HepG2 (cell line): ENCODE measurements around the gene EVC. TPM values are rescaled to one million over a fixed set of nuclear protein-coding genes. Genes with fewer than 3 reads are reported as not detected.

Experiments
- ATAC-seq: fragments of 200-7000 bp; cut with Tn5 transposase; 3 replicates; pipeline ENCODE4 v1.9.1; 2020; ENCODE audit warnings: mild to moderate bottlenecking, moderate library complexity
- BruUV-seq: library from RNA; stranded (reverse); fragments of 400-500 nt; replicated peaks from 2 replicates; lab custom pipeline; 2021; lab: Mats Ljungman, UMichigan
- CTCF ChIA-PET: fragments of 300-600 bp; formaldehyde crosslinking; extraction: SDS; loops from one replicate; lab custom pipeline; 2021; ENCODE audit warnings: low total read pairs, inconsistent platforms, low intra/inter-chr PET ratio; lab: Yijun Ruan, JAX
- POLR2A ChIA-PET: fragments of 350-600 bp; sonication (Branson Sonifier 250); formaldehyde crosslinking; loops from one replicate; lab custom pipeline; 2020; ENCODE audit warnings: antibody characterized with exemption, inconsistent platforms; lab: Yijun Ruan, JAX
- DNase-seq: peaks from one replicate; pipeline ENCODE4 v3.0.0-alpha.2; 2015; ENCODE audit warnings: low spot score
- FAIRE-seq: peaks from 3 replicates; lab custom pipeline; 2011; peaks lifted over from hg19 to GRCh38; lab: Jason Lieb, UNC
- H2AFZ ChIP-seq: one replicate; pipeline ENCODE4 v1.6.1; 2011; ENCODE audit warnings: low read length, inconsistent platforms
- H3K27ac ChIP-seq: fragments of 300-600 bp; 3 replicates; pipeline ENCODE4 v1.8.0; 2011; ENCODE audit warnings: mixed run types, mild to moderate bottlenecking, mixed read lengths, low read length, inconsistent platforms; ENCODE audit not compliant: insufficient read depth; ENCODE audit errors: extremely low read length
- H3K27me3 ChIP-seq, 2 experiments: fragments of 200-600 bp in 1 of 2; 2 replicates in 1 of 2; 3 replicates in 1 of 2; pipeline versions ENCODE4 v1.6.0 to v1.8.0; 2011; ENCODE audit warnings: low read length in 2 of 2, mild to moderate bottlenecking in 2 of 2, moderate library complexity in 2 of 2, inconsistent platforms in 1 of 2; ENCODE audit not compliant: insufficient read depth in 2 of 2, control insufficient read depth in 1 of 2
- H3K36me3 ChIP-seq, 2 experiments: fragments of 200-600 bp in 1 of 2; replicated peaks in 1 of 2; 2 replicates in 1 of 2; 3 replicates in 1 of 2; pipeline versions ENCODE4 v1.5.1 to v1.8.0; 2011; ENCODE audit warnings: low read length in 2 of 2, inconsistent platforms in 1 of 2; ENCODE audit not compliant: insufficient read depth in 2 of 2, control insufficient read depth in 1 of 2
- H3K4me1 ChIP-seq: 2 replicates; pipeline ENCODE4 v1.5.1; 2012; ENCODE audit warnings: low read length, inconsistent platforms; ENCODE audit not compliant: insufficient read depth
- H3K4me2 ChIP-seq: 2 replicates; pipeline ENCODE4 v1.6.0; 2011; ENCODE audit warnings: low read depth, low read length, inconsistent platforms
- H3K4me3 ChIP-seq, 3 experiments: fragments of 200-600 bp in 1 of 3; sonication (generic), shearing (Covaris generic) in 1 of 3; replicated peaks in 1 of 3; 2 replicates each; pipeline ENCODE4 v1.5.1; 2011 to 2016; ENCODE audit warnings: low read length in 3 of 3, inconsistent platforms in 2 of 3, low read depth in 2 of 3, mild to moderate bottlenecking in 2 of 3, control low read depth in 1 of 3, mixed read lengths in 1 of 3; ENCODE audit not compliant: insufficient read depth in 1 of 3
- H3K79me2 ChIP-seq: one replicate; pipeline ENCODE4 v1.6.1; 2011; ENCODE audit warnings: low read length, inconsistent platforms; ENCODE audit not compliant: insufficient read depth
- H3K9ac ChIP-seq: 2 replicates; pipeline ENCODE4 v1.6.0; 2011; ENCODE audit warnings: mild to moderate bottlenecking, low read depth, low read length, inconsistent platforms; ENCODE audit not compliant: insufficient read depth
- H3K9me3 ChIP-seq: 2 replicates; pipeline ENCODE4 v1.5.1; 2012; ENCODE audit warnings: mild to moderate bottlenecking, low read length
- H4K20me1 ChIP-seq: 2 replicates; pipeline ENCODE4 v1.6.0; 2011; ENCODE audit warnings: inconsistent platforms, mild to moderate bottlenecking, low read length, moderate library complexity; ENCODE audit not compliant: insufficient read depth
- NFE2 ChIP-seq: sonication (generic); formaldehyde crosslinking; IDR thresholded peaks from 2 replicates; pipeline ENCODE4 v1.4.0; 2020; ENCODE audit warnings: missing genetic modification reagents
- PRPF4 ChIP-seq: fragments of 200-400 bp; formaldehyde crosslinking; IDR thresholded peaks from 2 replicates; pipeline ENCODE4 v1.6.1; 2016; ENCODE audit warnings: low read length, low read depth; ENCODE audit not compliant: poor library complexity, severe bottlenecking
- SNRNP70 ChIP-seq: fragments of 200-400 bp; formaldehyde crosslinking; IDR thresholded peaks from 2 replicates; pipeline ENCODE4 v1.6.1; 2017; ENCODE audit warnings: mild to moderate bottlenecking, low read depth, low read length, moderate library complexity
- SRSF9 ChIP-seq: fragments of 200-400 bp; formaldehyde crosslinking; IDR thresholded peaks from 2 replicates; pipeline ENCODE4 v1.6.1; 2018; ENCODE audit warnings: borderline replicate concordance, mild to moderate bottlenecking, low read depth, low read length; ENCODE audit not compliant: insufficient read depth, poor library complexity, severe bottlenecking
- ZFP37 ChIP-seq: sonication (generic); formaldehyde crosslinking; IDR thresholded peaks from 2 replicates; pipeline ENCODE4 v1.4.0; 2020; ENCODE audit warnings: missing genetic modification reagents, borderline replicate concordance
- ZFP62 ChIP-seq: sonication (generic); formaldehyde crosslinking; IDR thresholded peaks from 2 replicates; pipeline ENCODE4 v1.4.0; 2020; ENCODE audit warnings: missing genetic modification reagents
- ZFX ChIP-seq: sonication (generic); formaldehyde crosslinking; IDR thresholded peaks from 2 replicates; pipeline ENCODE4 v1.4.0; 2020; ENCODE audit warnings: mild to moderate bottlenecking, low read depth, missing genetic modification reagents, moderate library complexity
- ZNF432 ChIP-seq: sonication (generic); formaldehyde crosslinking; IDR thresholded peaks from 2 replicates; pipeline ENCODE4 v1.5.0; 2020; ENCODE audit warnings: missing genetic modification reagents, mild to moderate bottlenecking, borderline replicate concordance
- ZNF496 ChIP-seq: sonication (generic); formaldehyde crosslinking; IDR thresholded peaks from 2 replicates; pipeline ENCODE4 v1.8.1; 2023; ENCODE audit warnings: mild to moderate bottlenecking, moderate library complexity, missing genetic modification reagents; ENCODE audit not compliant: insufficient replicate concordance
- ZNF598 ChIP-seq: sonication (generic); formaldehyde crosslinking; IDR thresholded peaks from 2 replicates; pipeline ENCODE4 v1.5.1; 2020; ENCODE audit warnings: mild to moderate bottlenecking, missing genetic modification reagents, borderline replicate concordance
- ZNF614 ChIP-seq: IDR thresholded peaks from 2 replicates; pipeline ENCODE4 v1.6.1; 2018; ENCODE audit warnings: missing biosample characterization, missing genetic modification reagents, inconsistent platforms, borderline replicate concordance
- ZNF878 ChIP-seq: sonication (generic); formaldehyde crosslinking; IDR thresholded peaks from 2 replicates; pipeline ENCODE4 v1.8.1; 2023; ENCODE audit warnings: mild to moderate bottlenecking, missing genetic modification reagents, moderate library complexity
- WGBS: methylation state at CpG from one replicate; pipeline ENCODE4 v1.1.6; 2017; ENCODE audit warnings: low lambda C conversion rate; 5-methylcytosine and 5-hydroxymethylcytosine counted together
- in situ Hi-C: cut with HindIII; loops from 2 replicates; pipeline ENCODE4 v1.10.0; 2017; ENCODE audit warnings: low pct_unique_long_range_greater_than_20kb; ENCODE audit not compliant: extremely low pct_ligation_motif_present
- intact Hi-C: fragments of 100-400 bp; cut with micrococcal nuclease; formaldehyde crosslinking; loops from one replicate; pipeline ENCODE4 v1.10.0; 2022; ENCODE audit not compliant: unreplicated experiment
- polyA plus RNA-seq, 8 experiments: library from polyadenylated mRNA; depleted of rRNA in 3 of 8; stranded (reverse) in 7 of 8; unstranded in 1 of 8; fragments of >200 nt; fragmentation: Illumina TruSeq in 4 of 8; extraction: Trizol in 4 of 8; gene quantifications; 2 replicates each; pipeline versions ENCODE4 v1.2.1 to v1.2.3, GENCODE V29; 2011 to 2016; ENCODE audit warnings: low read depth in 4 of 8, missing spikeins in 1 of 8, mixed read lengths in 1 of 8; ENCODE audit not compliant: insufficient read depth in 1 of 8
- total RNA-seq, 5 experiments: library from RNA; depleted of rRNA; stranded (reverse); fragments of >200 nt; fragmentation: Illumina TruSeq; extraction: Trizol; gene quantifications; 2 replicates each; pipeline ENCODE4 v1.2.3, GENCODE V29; 2016; ENCODE audit warnings: low read depth in 1 of 5
- TF ChIP-seq, protein P1 (sequence below): sonication (generic); formaldehyde crosslinking; IDR thresholded peaks from 2 replicates; pipeline ENCODE4 v1.4.0; 2020; ENCODE audit warnings: missing genetic modification reagents
- TF ChIP-seq, protein P2 (sequence below): IDR thresholded peaks from 2 replicates; pipeline ENCODE4 v1.6.1; 2016; ENCODE audit warnings: mild to moderate bottlenecking, missing biosample characterization, missing genetic modification reagents
- TF ChIP-seq, protein P3 (sequence below): sonication (generic); formaldehyde crosslinking; IDR thresholded peaks from 2 replicates; pipeline ENCODE4 v1.4.0; 2020; ENCODE audit warnings: missing genetic modification reagents, mild to moderate bottlenecking, borderline replicate concordance
- TF ChIP-seq, protein P4 (sequence below): sonication (generic); formaldehyde crosslinking; IDR thresholded peaks from 2 replicates; pipeline ENCODE4 v1.5.0; 2020; ENCODE audit warnings: mild to moderate bottlenecking, low read depth, missing genetic modification reagents, borderline replicate concordance
- TF ChIP-seq, protein P5 (sequence below): sonication (generic); formaldehyde crosslinking; IDR thresholded peaks from 2 replicates; pipeline ENCODE4 v1.4.0; 2020; ENCODE audit warnings: mild to moderate bottlenecking, missing genetic modification reagents

The EVC gene
- total and polyA plus RNA-seq, 2 of the 13 experiments (the other 11 are each of a cell fraction or from before 2014, with no cell fraction given): 3.1 to 4.9 TPM

DNA sequence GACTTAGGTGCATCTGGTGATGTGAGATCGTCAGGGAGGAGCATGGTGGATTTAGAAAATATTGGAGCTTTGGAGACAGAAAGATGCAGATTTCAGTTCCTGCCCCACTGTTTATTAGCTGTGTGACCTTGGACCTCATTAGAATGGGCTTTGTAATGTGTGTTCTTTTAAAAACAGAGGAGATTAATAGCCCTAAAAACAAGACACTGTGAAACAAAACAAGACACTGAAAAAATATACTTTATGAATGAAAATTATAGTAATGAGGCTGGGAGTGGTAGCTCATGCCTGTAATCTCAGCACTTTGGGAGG lies 79.5 kb downstream of the EVC start (continued):
- TF ChIP-seq, protein P1, sequence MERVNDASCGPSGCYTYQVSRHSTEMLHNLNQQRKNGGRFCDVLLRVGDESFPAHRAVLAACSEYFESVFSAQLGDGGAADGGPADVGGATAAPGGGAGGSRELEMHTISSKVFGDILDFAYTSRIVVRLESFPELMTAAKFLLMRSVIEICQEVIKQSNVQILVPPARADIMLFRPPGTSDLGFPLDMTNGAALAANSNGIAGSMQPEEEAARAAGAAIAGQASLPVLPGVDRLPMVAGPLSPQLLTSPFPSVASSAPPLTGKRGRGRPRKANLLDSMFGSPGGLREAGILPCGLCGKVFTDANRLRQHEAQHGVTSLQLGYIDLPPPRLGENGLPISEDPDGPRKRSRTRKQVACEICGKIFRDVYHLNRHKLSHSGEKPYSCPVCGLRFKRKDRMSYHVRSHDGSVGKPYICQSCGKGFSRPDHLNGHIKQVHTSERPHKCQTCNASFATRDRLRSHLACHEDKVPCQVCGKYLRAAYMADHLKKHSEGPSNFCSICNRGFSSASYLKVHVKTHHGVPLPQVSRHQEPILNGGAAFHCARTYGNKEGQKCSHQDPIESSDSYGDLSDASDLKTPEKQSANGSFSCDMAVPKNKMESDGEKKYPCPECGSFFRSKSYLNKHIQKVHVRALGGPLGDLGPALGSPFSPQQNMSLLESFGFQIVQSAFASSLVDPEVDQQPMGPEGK: no peak
- TF ChIP-seq SRSF9: no peak
- TF ChIP-seq, all 625 proteins: peak for 0

DNA sequence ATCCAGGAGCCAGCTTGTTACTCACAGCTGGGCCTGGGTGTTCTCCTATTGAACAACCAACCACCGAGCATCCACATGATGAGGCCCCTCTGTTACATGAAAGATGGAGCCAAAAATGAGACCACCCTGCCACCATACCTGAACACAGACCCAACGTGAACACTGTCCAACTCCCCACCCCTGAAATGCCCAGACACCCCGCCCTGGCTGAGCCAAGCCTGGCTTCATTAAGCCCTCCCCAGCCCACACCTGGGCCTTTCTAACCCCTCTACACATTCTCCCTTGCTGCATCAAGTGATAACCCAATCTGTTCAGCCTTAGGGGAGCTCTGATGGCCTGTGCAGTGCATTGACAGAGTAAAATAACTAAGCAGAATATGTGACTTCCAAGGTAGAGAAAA lies 80.7 kb downstream of the EVC start:
- in situ Hi-C loops (no loop called here), intact Hi-C loops (loop anchor here (1.0 to 5.0 kb wide), 2 partner anchors 79 to 739 kb away; partner anchors contain the start of gene STK32B)
- Histone ChIP-seq H3K27ac (no peak overlapping the region), H3K4me2 (no peak overlapping the region), H3K9ac (no peak overlapping the region), H3K9me3 (no peaks in the 10 kb centered on the region), H3K4me3 (no peak overlapping the region), H3K36me3 (peaks cover 10 to 15% of the 10 kb centered on the region in 2 experiments; a peak in 4 of 5 replicates), H2AFZ (no peak overlapping the region), H4K20me1 (no peaks in the 10 kb centered on the region), H3K4me1 (no peaks in the 10 kb centered on the region), H3K79me2 (no peaks in the 10 kb centered on the region), H3K27me3 (no peaks in the 10 kb centered on the region; a peak in 1 of 5 replicates)
- ChIA-PET POLR2A (no interaction called here), CTCF (interaction anchor here (2.5 kb wide), 1 partner anchor 392 kb away, joined by 12 read pairs; no protein-coding TSS in a partner anchor)
- 97% methylated on average over 3 of the region's 3 CpGs for WGBS
- DNase-seq (no peak), ATAC-seq (no peak), FAIRE-seq (no peak)
- BruUV-seq: no TSS peak
- TF ChIP-seq ZNF598 (no peak), SNRNP70 (no peak), ZFX (CRISPR knock-in tag) (no peak), ZNF496 (CRISPR knock-in tag) (no peak), ZNF432 (CRISPR knock-in tag) (no peak), ZNF878 (CRISPR knock-in tag) (no peak), NFE2 (CRISPR knock-in tag) (no peak), ZFP37 (CRISPR knock-in tag) (no peak), ZNF614 (no peak), ZFP62 (CRISPR knock-in tag) (no peak), PRPF4 (no peak)
- TF ChIP-seq, protein P2, sequence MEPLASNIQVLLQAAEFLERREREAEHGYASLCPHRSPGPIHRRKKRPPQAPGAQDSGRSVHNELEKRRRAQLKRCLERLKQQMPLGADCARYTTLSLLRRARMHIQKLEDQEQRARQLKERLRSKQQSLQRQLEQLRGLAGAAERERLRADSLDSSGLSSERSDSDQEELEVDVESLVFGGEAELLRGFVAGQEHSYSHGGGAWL (CRISPR knock-in tag): no peak
- TF ChIP-seq, protein P3, sequence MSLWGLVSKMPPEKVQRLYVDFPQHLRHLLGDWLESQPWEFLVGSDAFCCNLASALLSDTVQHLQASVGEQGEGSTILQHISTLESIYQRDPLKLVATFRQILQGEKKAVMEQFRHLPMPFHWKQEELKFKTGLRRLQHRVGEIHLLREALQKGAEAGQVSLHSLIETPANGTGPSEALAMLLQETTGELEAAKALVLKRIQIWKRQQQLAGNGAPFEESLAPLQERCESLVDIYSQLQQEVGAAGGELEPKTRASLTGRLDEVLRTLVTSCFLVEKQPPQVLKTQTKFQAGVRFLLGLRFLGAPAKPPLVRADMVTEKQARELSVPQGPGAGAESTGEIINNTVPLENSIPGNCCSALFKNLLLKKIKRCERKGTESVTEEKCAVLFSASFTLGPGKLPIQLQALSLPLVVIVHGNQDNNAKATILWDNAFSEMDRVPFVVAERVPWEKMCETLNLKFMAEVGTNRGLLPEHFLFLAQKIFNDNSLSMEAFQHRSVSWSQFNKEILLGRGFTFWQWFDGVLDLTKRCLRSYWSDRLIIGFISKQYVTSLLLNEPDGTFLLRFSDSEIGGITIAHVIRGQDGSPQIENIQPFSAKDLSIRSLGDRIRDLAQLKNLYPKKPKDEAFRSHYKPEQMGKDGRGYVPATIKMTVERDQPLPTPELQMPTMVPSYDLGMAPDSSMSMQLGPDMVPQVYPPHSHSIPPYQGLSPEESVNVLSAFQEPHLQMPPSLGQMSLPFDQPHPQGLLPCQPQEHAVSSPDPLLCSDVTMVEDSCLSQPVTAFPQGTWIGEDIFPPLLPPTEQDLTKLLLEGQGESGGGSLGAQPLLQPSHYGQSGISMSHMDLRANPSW (CRISPR knock-in tag): no peak
- TF ChIP-seq, protein P4, sequence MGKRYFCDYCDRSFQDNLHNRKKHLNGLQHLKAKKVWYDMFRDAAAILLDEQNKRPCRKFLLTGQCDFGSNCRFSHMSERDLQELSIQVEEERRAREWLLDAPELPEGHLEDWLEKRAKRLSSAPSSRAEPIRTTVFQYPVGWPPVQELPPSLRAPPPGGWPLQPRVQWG (CRISPR knock-in tag): no peak
- TF ChIP-seq, protein P5, sequence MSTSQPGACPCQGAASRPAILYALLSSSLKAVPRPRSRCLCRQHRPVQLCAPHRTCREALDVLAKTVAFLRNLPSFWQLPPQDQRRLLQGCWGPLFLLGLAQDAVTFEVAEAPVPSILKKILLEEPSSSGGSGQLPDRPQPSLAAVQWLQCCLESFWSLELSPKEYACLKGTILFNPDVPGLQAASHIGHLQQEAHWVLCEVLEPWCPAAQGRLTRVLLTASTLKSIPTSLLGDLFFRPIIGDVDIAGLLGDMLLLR (CRISPR knock-in tag): no peak
